Keratinocyte (primary cell): ENCODE measurements around the gene TP53AIP1.

ENCODE experiments used
- EZH2 ChIP-seq: IDR thresholded peaks from one replicate; pipeline ENCODE4 v1.6.1; 2012; ENCODE audit warnings: inconsistent platforms, mild to moderate bottlenecking, low read length, moderate library complexity
- TF ChIP-seq, protein P1 (sequence below), 3 experiments: IDR thresholded peaks in 1 of 3; conservative IDR thresholded peaks in 1 of 3; optimal IDR thresholded peaks in 1 of 3; 2 replicates in 2 of 3; 3 replicates in 1 of 3; pipeline versions ENCODE3 to v1.5.1; 2011; ENCODE audit warnings: low read length in 3 of 3, mild to moderate bottlenecking in 3 of 3, moderate library complexity in 2 of 3, control low read depth in 1 of 3, inconsistent platforms in 1 of 3; ENCODE audit not compliant: insufficient read depth in 2 of 3; ENCODE audit errors: extremely low read depth in 1 of 3

DNA sequence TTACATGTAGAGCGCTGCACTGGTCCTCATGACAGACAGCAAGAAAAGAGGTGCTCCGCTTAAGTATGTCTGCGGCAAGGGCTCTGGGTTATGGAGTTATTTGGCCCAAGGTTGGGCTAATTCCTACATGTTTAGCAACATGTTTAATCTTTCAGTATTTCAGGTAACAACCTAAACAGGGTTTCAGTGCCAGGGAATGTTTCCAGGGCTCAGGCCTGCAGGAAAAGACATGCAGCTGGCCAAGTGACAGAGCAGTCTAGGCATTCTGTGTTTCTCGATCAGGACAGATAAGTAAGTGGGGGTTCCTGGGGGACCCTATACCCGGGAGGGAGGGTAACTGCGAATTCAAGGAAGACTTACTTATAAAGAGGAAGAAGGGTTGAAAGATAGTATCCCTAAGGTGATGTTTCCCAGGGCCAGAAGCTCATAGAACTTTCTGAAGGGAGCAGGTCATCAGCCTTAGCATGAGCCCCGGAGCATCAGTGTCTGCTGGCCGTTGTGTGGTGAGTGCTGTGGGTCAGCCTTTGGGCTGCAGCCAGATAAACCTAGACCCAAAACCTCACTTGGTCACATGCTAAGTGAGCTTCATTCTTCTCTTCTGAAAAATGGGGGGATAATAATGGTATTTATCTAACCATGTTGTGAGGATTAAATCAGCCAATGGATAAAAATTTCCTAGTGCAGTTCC is 33.1 kb downstream of the TP53AIP1 start:
- TF ChIP-seq, protein P1, sequence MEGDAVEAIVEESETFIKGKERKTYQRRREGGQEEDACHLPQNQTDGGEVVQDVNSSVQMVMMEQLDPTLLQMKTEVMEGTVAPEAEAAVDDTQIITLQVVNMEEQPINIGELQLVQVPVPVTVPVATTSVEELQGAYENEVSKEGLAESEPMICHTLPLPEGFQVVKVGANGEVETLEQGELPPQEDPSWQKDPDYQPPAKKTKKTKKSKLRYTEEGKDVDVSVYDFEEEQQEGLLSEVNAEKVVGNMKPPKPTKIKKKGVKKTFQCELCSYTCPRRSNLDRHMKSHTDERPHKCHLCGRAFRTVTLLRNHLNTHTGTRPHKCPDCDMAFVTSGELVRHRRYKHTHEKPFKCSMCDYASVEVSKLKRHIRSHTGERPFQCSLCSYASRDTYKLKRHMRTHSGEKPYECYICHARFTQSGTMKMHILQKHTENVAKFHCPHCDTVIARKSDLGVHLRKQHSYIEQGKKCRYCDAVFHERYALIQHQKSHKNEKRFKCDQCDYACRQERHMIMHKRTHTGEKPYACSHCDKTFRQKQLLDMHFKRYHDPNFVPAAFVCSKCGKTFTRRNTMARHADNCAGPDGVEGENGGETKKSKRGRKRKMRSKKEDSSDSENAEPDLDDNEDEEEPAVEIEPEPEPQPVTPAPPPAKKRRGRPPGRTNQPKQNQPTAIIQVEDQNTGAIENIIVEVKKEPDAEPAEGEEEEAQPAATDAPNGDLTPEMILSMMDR (optimal IDR thresholded peaks at IDR 0.05 in 1 of 3, IDR thresholded peaks at IDR 0.05 in 1 of 3, conservative IDR thresholded peaks at IDR 0.05 in 1 of 3; ENCODE audit: extremely low read depth in 1 of 3, insufficient read depth in 2 of 3, low read length in 3 of 3): no peak
- no peak for TF ChIP-seq EZH2
